Breast epithelium (tissue), 3 donors: ENCODE data around the gene TMEM41B.
"Not testable (repeated sequence)": the region's sequence is repeated elsewhere in the genome, so short reads cannot be mapped to it uniquely, and the experiment has no call there.

ENCODE experiments used
- POLR2A ChIP-seq: fragments of 450-650 bp; IDR thresholded peaks from one replicate; pipeline ENCODE4 v1.6.1; 2016; ENCODE audit warnings: antibody characterized with exemption, mild to moderate bottlenecking, moderate library complexity
- TF ChIP-seq, protein P1 (sequence below), 3 donors: fragments of 450-650 bp; IDR thresholded peaks; one replicate each; pipeline ENCODE4 v1.5.1; 2016 to 2017; ENCODE audit warnings: antibody characterized with exemption in 3 of 3, mild to moderate bottlenecking in 3 of 3, moderate library complexity in 3 of 3

DNA sequence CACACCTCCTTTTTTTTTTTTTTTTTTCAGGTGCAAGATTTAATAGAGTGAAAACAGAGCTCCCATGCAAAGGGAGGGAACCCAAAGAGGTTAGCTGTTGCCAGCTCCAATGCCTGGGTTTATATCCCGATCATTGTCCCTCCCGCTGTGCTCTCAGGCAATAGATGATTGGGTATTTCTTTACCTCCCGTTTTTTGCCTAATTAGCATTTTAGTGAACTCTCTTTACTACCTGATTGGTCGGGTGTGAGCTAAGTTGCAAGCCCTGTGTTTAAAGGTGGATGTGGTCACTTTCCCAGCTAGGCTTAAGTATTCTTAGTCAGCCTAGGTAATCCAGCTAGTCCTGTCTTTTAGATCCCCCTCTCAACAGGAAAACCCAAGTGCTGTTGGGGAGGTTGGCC is 33.4 kb upstream of the TMEM41B start:
- TF ChIP-seq, protein P1, sequence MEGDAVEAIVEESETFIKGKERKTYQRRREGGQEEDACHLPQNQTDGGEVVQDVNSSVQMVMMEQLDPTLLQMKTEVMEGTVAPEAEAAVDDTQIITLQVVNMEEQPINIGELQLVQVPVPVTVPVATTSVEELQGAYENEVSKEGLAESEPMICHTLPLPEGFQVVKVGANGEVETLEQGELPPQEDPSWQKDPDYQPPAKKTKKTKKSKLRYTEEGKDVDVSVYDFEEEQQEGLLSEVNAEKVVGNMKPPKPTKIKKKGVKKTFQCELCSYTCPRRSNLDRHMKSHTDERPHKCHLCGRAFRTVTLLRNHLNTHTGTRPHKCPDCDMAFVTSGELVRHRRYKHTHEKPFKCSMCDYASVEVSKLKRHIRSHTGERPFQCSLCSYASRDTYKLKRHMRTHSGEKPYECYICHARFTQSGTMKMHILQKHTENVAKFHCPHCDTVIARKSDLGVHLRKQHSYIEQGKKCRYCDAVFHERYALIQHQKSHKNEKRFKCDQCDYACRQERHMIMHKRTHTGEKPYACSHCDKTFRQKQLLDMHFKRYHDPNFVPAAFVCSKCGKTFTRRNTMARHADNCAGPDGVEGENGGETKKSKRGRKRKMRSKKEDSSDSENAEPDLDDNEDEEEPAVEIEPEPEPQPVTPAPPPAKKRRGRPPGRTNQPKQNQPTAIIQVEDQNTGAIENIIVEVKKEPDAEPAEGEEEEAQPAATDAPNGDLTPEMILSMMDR (IDR thresholded peaks at IDR 0.05), result not testable (repeated sequence)
- TF ChIP-seq POLR2A, result not testable (repeated sequence)
